NCI-H1048 (cell line): Measurements from ENCODE around the gene KDM1A.

ENCODE experiments used
- DNase-seq: peaks from one replicate; lab custom pipeline; 2025; lab: John Stamatoyannopoulos, UW

Gene KDM1A

DNA sequence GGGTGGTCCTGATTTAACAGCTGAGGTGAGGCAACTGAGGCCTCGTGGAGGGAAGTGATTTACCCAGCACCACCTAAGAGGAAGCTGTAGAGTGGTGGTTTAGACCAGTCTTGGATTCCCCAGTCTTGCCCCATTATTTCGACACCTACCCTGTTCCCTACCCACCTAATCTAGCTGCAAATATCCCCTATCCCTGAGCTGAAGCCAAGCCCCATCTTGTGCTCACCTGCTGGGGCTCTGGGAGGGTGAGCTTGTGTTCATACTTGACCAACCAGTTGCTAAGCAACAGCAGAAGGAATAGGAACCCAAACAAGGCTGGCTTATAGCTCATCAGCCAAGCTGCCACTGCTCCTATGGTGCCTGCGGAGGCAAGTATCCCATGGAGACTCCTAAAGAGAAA is 5.6 kb upstream of the KDM1A start:
- no peak for DNase-seq

DNA sequence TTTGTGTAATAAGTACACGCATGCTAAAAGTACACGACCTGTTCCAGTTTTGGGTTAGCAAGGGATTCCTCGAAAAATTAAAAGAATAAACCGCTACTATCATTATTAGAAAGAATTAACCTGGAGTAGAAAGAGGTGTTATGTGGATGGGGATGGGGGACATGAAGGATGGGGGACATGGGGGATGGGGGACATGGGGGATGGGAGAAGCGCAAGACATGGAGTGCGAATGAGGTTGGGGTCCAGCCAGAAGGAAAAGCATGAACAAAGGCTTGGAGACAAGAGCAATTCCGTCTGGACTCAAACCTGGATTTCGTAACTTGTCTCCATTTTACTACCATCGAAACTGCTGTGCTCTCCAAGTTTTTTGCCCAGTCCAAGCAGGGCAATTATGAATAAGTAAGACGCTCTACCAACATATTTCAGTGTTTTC is 591 bp upstream of the KDM1A start:
- no peak for DNase-seq

- DNase-seq: no peak
Measured at GRCh38 chr1:23019863-23020625, 776 bp downstream of the KDM1A start.

DNA sequence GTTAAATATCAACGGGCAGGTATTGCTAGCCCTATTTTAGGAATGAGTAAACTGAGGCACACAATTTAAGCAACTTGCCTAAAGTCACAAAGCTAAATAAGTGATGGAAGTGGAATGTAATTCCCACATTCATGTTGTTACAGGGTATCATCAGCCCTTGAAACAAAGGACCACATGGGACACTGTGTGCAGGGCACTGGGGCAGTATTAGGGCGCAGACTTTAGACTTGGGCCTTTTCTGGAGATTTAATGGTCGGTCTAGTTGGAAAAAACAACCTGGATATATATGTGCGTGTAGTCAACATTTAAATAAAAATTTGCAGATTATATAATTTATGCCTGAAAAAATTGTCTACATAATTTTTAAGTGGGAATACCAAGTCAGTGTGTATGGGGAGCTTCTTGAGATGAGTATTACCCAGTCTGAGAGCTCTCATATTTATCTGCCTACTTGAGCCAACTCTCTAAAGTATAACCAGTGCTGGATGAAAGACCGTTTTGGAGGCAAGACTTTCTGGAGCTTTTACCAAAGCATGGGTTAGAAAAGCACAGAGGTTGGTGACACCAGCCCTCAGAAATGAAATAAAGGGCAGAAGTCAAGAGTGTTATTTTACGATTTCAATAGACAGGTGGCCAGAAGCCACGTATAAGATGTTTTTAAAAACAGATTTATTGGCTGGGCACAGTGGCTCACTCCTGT is 1.6 kb downstream of the KDM1A start:
- no peak for DNase-seq

GRCh38 chr1:23021834-23022233 is 2.6 kb downstream of the KDM1A start:
- DNase-seq: no peak

DNA sequence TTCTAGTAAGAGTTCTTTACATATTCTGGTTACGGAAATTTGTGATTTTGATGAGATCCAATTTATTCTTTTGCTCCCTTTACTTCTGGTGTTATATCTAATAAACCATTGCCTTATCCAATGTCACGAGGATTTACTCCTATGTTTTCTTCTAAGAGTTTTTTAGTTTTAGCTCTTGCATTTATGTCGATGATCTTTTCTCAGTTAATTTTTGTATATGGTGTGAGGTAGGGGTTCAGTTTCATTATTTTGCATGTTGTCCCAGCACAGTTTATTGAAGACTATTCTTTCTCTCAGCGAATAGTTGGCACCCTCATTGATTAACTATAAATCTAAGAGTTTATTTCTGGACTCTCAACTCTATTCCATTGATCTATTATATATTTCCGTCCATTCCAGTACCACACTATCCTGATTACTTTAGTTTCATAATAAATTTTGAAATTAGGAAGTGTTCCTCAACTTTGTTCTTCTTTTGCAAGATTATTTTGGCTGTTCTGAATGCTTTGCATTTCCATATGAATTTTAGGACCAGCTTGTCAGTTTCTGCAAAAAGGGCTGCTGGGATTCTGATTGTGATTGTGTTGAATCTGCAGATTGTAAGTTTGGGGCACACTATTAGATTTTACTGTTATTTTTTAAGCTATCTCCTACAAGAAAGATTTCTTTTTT is 4.0 kb downstream of the KDM1A start:
- DNase-seq: no peak

DNA sequence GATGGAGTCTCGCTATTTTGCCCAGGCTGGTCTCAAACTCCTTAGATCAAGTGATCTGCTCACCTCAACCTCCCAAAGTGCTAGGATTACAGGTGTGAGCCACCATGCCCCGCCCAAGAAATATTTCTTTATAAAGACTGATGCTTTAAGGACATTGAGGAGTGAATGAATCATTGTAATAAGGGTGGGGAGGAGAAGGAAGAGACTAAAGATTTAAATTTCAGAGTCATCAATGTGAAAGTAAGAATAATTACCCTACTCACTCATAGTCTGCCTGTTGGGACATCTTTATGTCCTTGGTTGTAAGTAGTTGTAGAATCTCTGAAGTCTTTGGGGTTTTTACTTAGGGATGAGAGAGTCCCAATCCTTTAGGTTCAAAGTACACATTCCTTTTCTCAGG is 7.3 kb downstream of the KDM1A start:
- DNase-seq: no peak

DNA sequence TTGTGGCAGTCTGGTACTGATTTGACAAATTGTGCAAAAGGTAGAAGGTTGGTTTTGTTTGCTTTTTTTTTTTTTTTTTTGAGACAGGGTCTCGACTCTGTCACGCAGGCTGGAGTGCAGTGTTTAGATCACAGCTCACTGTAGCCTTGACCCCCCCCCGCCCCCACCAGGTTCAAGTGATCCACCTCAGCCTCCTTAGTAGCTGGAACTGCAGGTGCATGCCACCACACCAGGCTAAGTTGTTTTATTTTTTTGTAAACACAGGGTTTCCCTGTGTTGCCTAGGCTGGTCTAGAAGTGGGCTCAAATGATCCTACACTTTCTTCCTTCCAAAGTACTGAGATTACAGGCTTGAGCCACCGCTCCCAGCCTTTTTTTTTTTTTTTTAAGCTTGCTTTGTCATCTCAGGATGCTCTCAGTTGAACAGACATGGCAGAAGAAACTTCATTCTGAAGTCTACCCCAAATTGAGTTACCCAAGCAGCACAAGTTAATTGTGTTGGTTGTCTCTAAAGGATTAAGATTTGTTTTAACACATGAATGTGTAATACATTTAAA is 8.2 kb downstream of the KDM1A start:
- DNase-seq: no peak

- no peak for DNase-seq
Measured at GRCh38 chr1:23029337-23029736, 10.1 kb downstream of the KDM1A start.

DNA sequence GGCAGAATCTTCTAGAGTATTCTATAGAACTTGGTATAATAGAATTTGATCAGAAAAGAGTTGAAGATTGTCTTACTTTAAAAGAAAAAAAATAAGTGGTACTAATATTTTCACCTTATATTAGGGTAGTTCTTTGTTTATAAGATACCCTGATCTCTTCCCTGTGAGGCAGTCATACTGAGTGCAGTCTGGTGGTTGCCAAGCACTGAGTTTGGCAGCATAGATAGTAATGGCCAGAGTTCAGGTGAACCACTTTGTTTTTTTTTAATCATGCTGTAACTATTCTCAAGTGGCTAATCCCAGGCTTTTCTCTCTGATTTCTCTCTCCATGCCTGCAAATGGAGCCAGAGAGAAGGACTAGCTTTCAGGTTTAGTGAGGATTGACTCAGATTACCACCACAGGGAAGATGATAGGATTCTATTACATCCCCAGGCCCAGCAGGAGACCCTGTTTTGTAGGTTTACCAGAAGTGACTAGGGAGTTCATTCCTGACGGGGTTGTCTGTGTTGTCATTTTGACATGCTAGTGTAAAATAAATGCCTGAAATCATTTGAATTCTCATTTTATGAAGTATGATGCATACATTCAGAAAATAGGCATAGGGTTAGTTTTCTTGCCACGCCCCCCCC is 16.7 kb downstream of the KDM1A start:
- DNase-seq: no peak

GRCh38 chr1:23037081-23037740 is 17.9 kb downstream of the KDM1A start:
- DNase-seq: no peak

GRCh38 chr1:23039308-23039826 is 20.1 kb downstream of the KDM1A start:
- DNase-seq: no peak

DNA sequence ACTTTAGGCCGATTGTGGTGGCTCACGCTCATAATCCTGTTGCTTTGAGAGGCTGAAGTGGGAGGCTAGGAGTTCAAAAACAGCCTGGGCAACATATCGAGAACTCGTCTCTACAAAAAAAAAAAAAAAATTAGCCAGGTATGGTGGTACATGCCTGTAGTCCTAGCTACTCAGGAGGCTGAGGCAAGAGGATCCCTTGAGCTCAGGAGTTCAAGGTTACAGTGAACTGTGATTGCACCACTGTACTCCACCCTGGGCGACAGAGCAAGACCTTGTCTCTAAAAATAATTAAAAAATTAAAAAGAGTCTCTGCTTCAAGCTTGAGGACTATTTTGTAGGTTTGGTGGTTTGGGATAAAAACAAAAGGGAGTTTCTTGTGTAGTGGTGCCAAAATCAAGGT is 21.2 kb downstream of the KDM1A start:
- no peak for DNase-seq

DNA sequence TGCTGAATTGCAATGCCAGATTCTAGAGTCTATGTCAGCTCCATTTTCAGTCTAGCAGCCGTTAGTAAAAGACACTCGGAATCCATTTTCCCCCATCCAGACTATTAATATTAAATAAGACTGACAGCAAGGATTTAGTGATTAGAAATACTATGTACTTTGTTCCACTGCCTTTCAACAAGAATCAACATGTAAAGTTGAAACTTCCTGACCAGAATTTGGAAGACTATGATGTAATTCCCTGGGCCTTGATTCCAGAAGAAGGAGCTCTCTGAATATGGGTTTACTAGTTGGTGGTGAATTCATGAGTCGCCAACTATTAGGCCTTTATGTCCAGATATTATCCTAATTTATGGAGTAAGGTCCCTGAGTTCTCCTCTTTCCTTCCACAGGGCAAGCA is 24.8 kb downstream of the KDM1A start:
- no peak for DNase-seq

DNA sequence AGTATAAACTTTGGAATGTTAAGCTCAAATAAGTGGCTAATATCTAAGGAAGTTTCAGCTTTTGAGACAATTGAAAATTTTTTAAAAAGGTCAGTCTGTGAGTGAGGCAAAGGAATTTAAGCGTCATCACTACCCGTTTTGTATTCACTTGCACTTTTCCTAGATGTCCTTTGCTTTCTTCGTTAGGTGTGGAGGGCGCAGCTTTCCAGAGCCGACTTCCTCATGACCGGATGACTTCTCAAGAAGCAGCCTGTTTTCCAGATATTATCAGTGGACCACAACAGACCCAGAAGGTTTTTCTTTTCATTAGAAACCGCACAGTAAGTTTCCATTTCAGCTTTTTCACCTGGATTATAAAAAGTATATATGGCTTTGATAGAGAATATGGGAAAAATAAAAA is 30.9 kb downstream of the KDM1A start:
- no peak for DNase-seq

DNA sequence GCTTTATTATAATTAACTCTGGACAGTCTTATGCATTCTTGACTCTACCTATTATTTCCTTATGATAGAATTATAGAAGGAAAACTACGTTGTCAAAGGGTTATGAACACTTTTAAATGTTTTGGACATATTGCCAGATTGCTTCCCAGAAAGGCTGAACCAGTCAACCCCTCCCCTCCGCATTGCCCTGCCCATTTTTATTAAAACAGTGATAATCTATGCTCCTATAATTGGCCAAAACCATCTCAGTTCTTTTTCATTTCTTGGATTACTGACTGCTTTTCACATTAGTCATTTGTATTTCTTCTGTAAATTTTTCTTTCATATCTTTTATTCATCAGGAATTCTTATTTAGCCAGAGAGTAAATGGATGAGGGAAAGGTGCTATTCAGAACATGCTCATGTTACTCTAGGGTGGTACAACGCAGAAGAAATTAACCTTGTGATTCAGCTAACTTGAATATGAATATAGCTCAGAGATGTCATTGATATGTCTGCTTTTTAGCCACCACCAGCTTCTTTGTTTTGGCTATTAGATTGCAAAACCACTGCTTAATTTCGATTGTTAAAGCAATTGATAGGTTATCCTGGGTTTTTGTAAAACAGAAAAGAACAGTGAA is 32.1 kb downstream of the KDM1A start:
- DNase-seq: no peak

DNA sequence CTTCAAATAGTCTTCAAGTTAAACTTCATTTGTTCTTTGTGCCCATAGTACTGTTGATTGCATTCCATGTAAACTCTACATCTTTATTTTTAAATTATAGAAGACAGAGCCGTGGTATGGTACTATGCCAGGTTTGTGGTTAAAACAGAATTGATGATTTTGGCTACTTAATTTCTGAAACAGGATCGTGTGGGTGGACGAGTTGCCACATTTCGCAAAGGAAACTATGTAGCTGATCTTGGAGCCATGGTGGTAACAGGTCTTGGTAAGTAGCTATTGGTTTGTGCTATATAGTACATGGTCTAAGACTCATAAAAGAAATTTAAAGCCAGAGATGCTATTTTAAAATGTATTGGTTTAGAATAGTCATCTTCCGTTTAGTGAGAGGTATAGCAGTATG is 38.0 kb downstream of the KDM1A start:
- no peak for DNase-seq

DNA sequence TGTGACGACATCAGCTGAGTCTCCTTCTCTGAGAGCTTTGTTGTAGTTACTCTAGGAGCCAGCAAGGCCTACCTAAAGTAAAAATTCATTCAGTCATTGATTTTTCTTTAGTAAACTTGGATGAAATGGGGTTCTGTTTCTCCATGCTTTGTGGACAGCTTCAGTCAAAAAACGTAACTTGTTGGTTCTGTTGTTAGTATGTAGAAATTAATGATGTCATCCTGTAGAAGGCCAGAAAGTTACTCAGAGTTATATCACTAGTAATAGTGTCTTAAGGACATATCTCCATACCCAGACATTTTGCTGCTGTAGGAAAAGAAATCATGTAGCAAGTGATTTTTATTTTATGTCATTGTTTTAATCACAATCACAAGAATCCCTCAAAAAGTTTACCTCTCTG is 43.0 kb downstream of the KDM1A start:
- DNase-seq: no peak

GRCh38 chr1:23065385-23065784 is 46.1 kb downstream of the KDM1A start:
- no peak for DNase-seq

DNA sequence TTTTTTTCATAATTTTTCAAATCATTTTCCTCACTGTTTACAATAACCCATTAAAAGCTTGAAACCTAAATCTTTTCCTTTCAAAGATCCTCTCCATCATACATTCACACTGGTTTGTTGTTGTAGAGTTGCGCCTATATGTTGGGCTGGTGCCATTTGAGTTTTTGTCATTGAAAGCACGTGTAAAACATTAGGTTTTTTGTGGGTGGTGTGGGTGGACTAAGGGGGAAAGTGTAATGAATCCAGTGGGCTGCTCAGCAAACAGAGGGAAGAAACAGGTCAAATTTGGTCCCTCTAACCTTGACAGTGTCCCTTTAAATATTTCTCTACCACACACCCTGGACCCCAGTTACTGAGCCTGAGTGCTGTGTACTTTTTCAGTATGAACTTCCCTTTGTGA is 46.8 kb downstream of the KDM1A start:
- DNase-seq: no peak

DNA sequence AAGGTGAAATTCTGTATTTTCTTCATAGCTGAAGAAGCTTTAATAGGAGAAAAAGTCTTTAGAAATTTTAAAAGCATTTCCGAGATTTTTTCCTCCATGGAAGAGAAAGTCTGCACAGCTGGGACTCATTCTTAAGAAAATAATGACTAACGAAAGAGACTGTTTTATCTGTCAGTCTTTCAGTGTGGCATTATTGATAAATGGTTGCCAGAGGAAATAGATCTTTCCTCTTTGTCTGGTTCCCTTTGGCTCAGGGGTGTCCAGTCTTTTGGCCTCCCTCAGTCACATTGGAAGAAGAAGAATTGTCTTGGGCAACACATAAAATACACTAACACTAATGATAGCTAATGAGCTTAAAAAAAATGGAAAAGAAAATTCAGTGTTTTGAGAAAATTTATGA is 49.9 kb downstream of the KDM1A start:
- DNase-seq: no peak
